B cell (primary cell): ENCODE results near the gene TCF15. TPM values are rescaled to one million over a fixed set of nuclear protein-coding genes. Genes with fewer than 3 reads are reported as not detected.
"Not testable (repeated sequence)": the region's sequence is repeated elsewhere in the genome, so short reads cannot be mapped to it uniquely, and the experiment has no call there.

Source experiments
- ATAC-seq: fragments of 200-7000 bp; cut with Tn5 transposase; one replicate; pipeline ENCODE4 v1.10.0; 2021; ENCODE audit warnings: low read depth, mild to moderate bottlenecking, moderate number of reproducible peaks, moderate library complexity
- CTCF ChIA-PET: fragments of 350-600 bp; sonication (Branson Sonifier 250); formaldehyde crosslinking; loops from one replicate; lab custom pipeline; 2021; ENCODE audit warnings: antibody characterized with exemption, inconsistent platforms; lab: Charles Lee
- POLR2A ChIA-PET: fragments of 350-600 bp; sonication (Branson Sonifier 250); formaldehyde crosslinking; loops from one replicate; lab custom pipeline; 2021; ENCODE audit warnings: antibody characterized with exemption; lab: Charles Lee
- DNase-seq: peaks from one replicate; pipeline ENCODE4 v3.0.0; 2013
- H2AFZ ChIP-seq: 2 replicates; pipeline ENCODE4 v1.6.1; 2012; ENCODE audit warnings: mild to moderate bottlenecking, low read depth, low read length; ENCODE audit not compliant: insufficient read depth, poor library complexity, severe bottlenecking
- H3K27ac ChIP-seq, 2 donors: 1 replicate in 1 of 2; 2 replicates in 1 of 2; pipeline ENCODE4 v1.5.1; 2012 to 2013; ENCODE audit warnings: low read length in 2 of 2, mild to moderate bottlenecking in 2 of 2, moderate library complexity in 1 of 2
- H3K27me3 ChIP-seq, 4 experiments: fragments of 200-600 bp in 1 of 4; sonication (generic) in 1 of 4; replicated peaks in 1 of 4; 1 replicate in 2 of 4; 2 replicates in 2 of 4; pipeline versions ENCODE4 v1.6.1 to v1.7.0; 2013 to 2016; ENCODE audit warnings: low read length in 3 of 4, mild to moderate bottlenecking in 2 of 4, mixed read lengths in 1 of 4, moderate library complexity in 1 of 4; ENCODE audit not compliant: insufficient read depth in 4 of 4, control insufficient read depth in 3 of 4; ENCODE audit errors: control extremely low read depth in 1 of 4
- H3K36me3 ChIP-seq, 2 experiments: replicated peaks in 1 of 2; 1 replicate in 1 of 2; 2 replicates in 1 of 2; pipeline versions ENCODE4 v1.6.1 to v1.7.1; 2013; ENCODE audit warnings: low read length in 1 of 2; ENCODE audit not compliant: insufficient read depth in 2 of 2, control insufficient read depth in 1 of 2; ENCODE audit errors: control extremely low read depth in 1 of 2, extremely low read depth in 1 of 2
- H3K4me1 ChIP-seq, 2 donors: fragments of 200-600 bp in 1 of 2; sonication (generic) in 1 of 2; 1 replicate in 1 of 2; 2 replicates in 1 of 2; pipeline versions ENCODE4 v1.5.1 to v1.6.1; 2013 to 2017; ENCODE audit warnings: low read length in 2 of 2; ENCODE audit not compliant: control insufficient read depth in 2 of 2, insufficient read depth in 2 of 2
- H3K4me2 ChIP-seq: replicated peaks from 2 replicates; pipeline ENCODE3; 2012; ENCODE audit warnings: mild to moderate bottlenecking, low read depth, low read length; ENCODE audit not compliant: poor library complexity, severe bottlenecking
- H3K4me3 ChIP-seq, 5 experiments: fragments of 200-600 bp in 1 of 5; sonication (generic) in 1 of 5; 1 replicate in 3 of 5; 2 replicates in 2 of 5; pipeline versions ENCODE4 v1.5.1 to v1.7.0; 2011 to 2016; ENCODE audit warnings: low read length in 4 of 5, mild to moderate bottlenecking in 4 of 5, low read depth in 2 of 5, control low read depth in 1 of 5, moderate library complexity in 1 of 5; ENCODE audit not compliant: insufficient read depth in 1 of 5; ENCODE audit errors: control extremely low read depth in 1 of 5, extremely low read depth in 1 of 5
- H3K79me2 ChIP-seq: fragments of 200-600 bp; sonication (generic); one replicate; pipeline ENCODE4 v1.6.0; 2016; ENCODE audit warnings: low read length; ENCODE audit not compliant: control insufficient read depth, insufficient read depth
- H3K9ac ChIP-seq: fragments of 200-600 bp; sonication (generic); 2 replicates; pipeline ENCODE4 v1.6.1; 2017; ENCODE audit warnings: mild to moderate bottlenecking, low read length, moderate library complexity
- H3K9me3 ChIP-seq, 3 donors: one replicate each; pipeline versions ENCODE4 v1.6.1 to v1.7.1; 2013; ENCODE audit warnings: low read length in 2 of 3; ENCODE audit not compliant: control insufficient read depth in 2 of 3, insufficient read depth in 1 of 3; ENCODE audit errors: control extremely low read depth in 1 of 3
- H4K20me1 ChIP-seq: 2 replicates; pipeline ENCODE4 v1.6.0; 2012; ENCODE audit warnings: mild to moderate bottlenecking, low read length; ENCODE audit not compliant: insufficient read depth, control insufficient read depth, poor library complexity, severe bottlenecking
- H3K27ac Mint-ChIP-seq: one replicate; pipeline ENCODE4 v1.8.0; 2021; ENCODE audit warnings: mixed read lengths
- H3K27me3 Mint-ChIP-seq: one replicate; pipeline ENCODE4 v1.8.0; 2021; ENCODE audit warnings: mixed read lengths
- H3K4me1 Mint-ChIP-seq: one replicate; pipeline ENCODE4 v1.8.0; 2021; ENCODE audit warnings: mixed read lengths
- H3K4me3 Mint-ChIP-seq: one replicate; pipeline ENCODE4 v1.8.0; 2021; ENCODE audit warnings: mixed read lengths
- H3K9me3 Mint-ChIP-seq: one replicate; pipeline ENCODE4 v1.8.0; 2022; ENCODE audit warnings: mixed read lengths; ENCODE audit not compliant: insufficient read depth
- CTCF ChIP-seq: fragments of 200-600 bp; IDR thresholded peaks from one replicate; pipeline ENCODE4 v1.8.0; 2022; ENCODE audit warnings: antibody characterized with exemption, mild to moderate bottlenecking
- EZH2 ChIP-seq: IDR thresholded peaks from 2 replicates; pipeline ENCODE4 v1.6.1; 2012; ENCODE audit warnings: borderline replicate concordance, low read depth, mild to moderate bottlenecking, moderate library complexity, low read length; ENCODE audit not compliant: insufficient read depth, poor library complexity, severe bottlenecking
- WGBS: methylation state at CpG from one replicate; pipeline ENCODE4 v1.1.5; 2013; ENCODE audit warnings: missing lambda C conversion rate; ENCODE audit not compliant: insufficient coverage; 5-methylcytosine and 5-hydroxymethylcytosine counted together
- intact Hi-C: fragments of 100-400 bp; cut with micrococcal nuclease; formaldehyde crosslinking; loops from one replicate; pipeline ENCODE4 v1.10.0; 2022
- polyA plus RNA-seq: library from polyadenylated mRNA; depleted of rRNA; stranded (reverse); fragments of >200 nt; gene quantifications from 2 replicates; pipeline ENCODE4 v1.2.3, GENCODE V29; 2012
- total RNA-seq, 2 donors: library from RNA; stranded (reverse); fragments of 120-200 nt in 1 of 2; gene quantifications; 1 replicate in 1 of 2; 2 replicates in 1 of 2; pipeline versions ENCODE4 v1.2.3 to v1.2.4, GENCODE V29; 2013 to 2022

The TCF15 gene
- total and polyA plus RNA-seq, 2 donors (not counting 1 experiment from before 2014, with no cell fraction given) = not detected

DNA sequence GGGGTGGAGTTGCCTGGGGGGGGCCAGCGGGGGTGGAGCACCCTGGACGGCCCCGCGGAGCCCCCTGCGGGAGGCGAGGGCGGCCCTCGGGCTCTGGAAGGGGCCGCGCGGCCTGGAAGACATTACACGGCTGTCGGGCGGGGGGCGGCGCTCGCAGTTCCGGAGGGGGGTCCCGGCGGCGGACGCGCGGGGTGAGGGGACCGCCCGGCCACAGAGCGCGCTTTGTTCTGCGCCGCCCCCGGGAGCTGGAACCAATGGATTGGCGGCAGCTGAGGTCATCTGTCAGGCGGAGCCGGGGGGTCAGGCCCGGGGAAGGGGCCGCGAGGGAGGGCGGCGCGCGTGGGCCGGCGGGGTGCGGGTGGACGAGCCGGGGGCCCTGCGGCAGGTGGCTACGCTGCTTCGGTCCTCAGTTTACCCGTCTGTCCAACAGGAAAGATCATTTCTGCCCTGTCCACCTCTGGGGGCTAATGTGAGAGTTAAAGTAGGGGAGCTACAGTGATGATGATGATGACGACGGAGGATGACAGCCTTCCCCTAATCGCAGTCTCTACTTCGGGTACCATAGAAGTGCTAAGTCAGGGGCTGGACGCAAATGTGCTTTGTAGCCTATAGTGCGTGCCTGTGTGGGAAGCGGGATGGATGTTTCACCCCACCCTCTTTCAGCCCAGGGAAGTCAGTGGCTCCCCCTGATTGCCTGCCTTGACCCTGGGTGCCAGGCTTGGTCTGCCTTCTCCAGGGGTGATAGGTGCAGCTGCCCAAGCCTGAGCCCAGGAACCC, 32.5 kb upstream of the TCF15 start:
- TF ChIP-seq CTCF (no peak), EZH2 (peak; percentile 57)
- Histone ChIP-seq H4K20me1 (no peaks in the 10 kb centered on the region), H3K4me1 (peaks cover 7 to 11% of the 10 kb centered on the region in 2 donors), H2AFZ (peak overlapping the region; percentile 54), H3K27ac (no peak overlapping the region), H3K9me3 (peaks cover 0 to 4% (median 0%) of the 10 kb centered on the region in 3 donors), H3K4me2 (peak overlapping the region; percentile 72), H3K4me3 (peak overlapping the region in 2 of 5 experiments; percentile 12 to 36), H3K79me2 (no peaks in the 10 kb centered on the region), H3K9ac (peak overlapping the region; percentile 26), H3K36me3 (no peaks in the 10 kb centered on the region), H3K27me3 (peaks cover 0 to 23% (median 9%) of the 10 kb centered on the region in 4 experiments)
- Mint-ChIP-seq H3K4me3 (peak overlapping the region; percentile 68), H3K27me3 (peaks cover 26% of the 10 kb centered on the region), H3K4me1 (peaks cover 8% of the 10 kb centered on the region), H3K27ac (peak overlapping the region; percentile 11), H3K9me3 (no peaks in the 10 kb centered on the region)
- no peak for DNase-seq
- intact Hi-C loops = no loop called here
- ChIA-PET CTCF (no interaction called here), POLR2A (no interaction called here)
- 12% methylated on average over 56 of the region's 57 CpGs for WGBS
- no peak for ATAC-seq

- H3K4me1 Mint-ChIP-seq, CTCF ChIA-PET, H4K20me1 ChIP-seq, DNase-seq, H3K4me3 ChIP-seq, POLR2A ChIA-PET, ATAC-seq, H3K27ac Mint-ChIP-seq, H3K9me3 Mint-ChIP-seq, intact Hi-C loops, H3K9ac ChIP-seq, H3K4me3 Mint-ChIP-seq, H3K36me3 ChIP-seq, H2AFZ ChIP-seq, H3K27ac ChIP-seq, H3K79me2 ChIP-seq, H3K9me3 ChIP-seq: not testable (repeated sequence)
- peaks cover 0 to 23% (median 9%) of the 10 kb centered on the region in 4 experiments for H3K27me3 ChIP-seq
- WGBS = no CpG with 5 or more reads among the region's 13 CpGs
- peaks cover 26% of the 10 kb centered on the region for H3K27me3 Mint-ChIP-seq
- H3K4me2 ChIP-seq = peak overlapping the region; percentile 72
- H3K4me1 ChIP-seq = peaks cover 7 to 11% of the 10 kb centered on the region in 2 donors
Measured at GRCh38 chr20:642013-642397, 31.9 kb upstream of the TCF15 start.
